ENCODE data around the gene ENO3. TPM values are rescaled to one million over a fixed set of nuclear protein-coding genes. Genes with fewer than 3 reads are reported as not detected.
A peak's percentile ranks its signal among the peaks of the same experiment; 100 is the strongest.

Gene ENO3
- total RNA-seq, 5 donors from 2014 or later (not counting 1 experiment from before 2014, with no cell fraction given) = 31.0 to 38.4 (median 36.3) TPM

- no peaks in the 10 kb centered on the region for H3K27me3 Mint-ChIP-seq
- H3K27me3 ChIP-seq (replicated peaks in 1 of 2; ENCODE audit: control insufficient read depth in 2 of 2, extremely low read depth in 1 of 2, insufficient read depth in 2 of 2, low read length in 1 of 2) = no peaks in the 10 kb centered on the region
- peaks cover 40 to 48% (median 42%) of the 10 kb centered on the region in 3 donors for H3K4me1 Mint-ChIP-seq
- peaks cover 24% of the 10 kb centered on the region for H3K36me3 Mint-ChIP-seq
- H3K36me3 ChIP-seq (ENCODE audit: control insufficient read depth in 2 of 2, extremely low read depth in 1 of 2, insufficient read depth in 1 of 2, low read length in 1 of 2) = peaks cover 3 to 18% of the 10 kb centered on the region in 2 donors
- no peak overlapping the region for H3K4me3 ChIP-seq (ENCODE audit: control insufficient read depth in 1 of 2, extremely low read depth in 1 of 2, low read length in 1 of 2)
- peak overlapping the region; percentile 24 for H3K27ac ChIP-seq (ENCODE audit: low read length)
- peak overlapping the region; percentile 40 to 58 for H3K27ac Mint-ChIP-seq
- ATAC-seq (replicated peaks in 1 of 4) (peak in 2 of 4 experiments; percentile 26 to 32), DNase-seq (peak in 2 of 35 experiments; percentile 7 to 34)
- peak overlapping the region in 1 of 3 donors; percentile 35 for H3K4me3 Mint-ChIP-seq
- H3K4me1 ChIP-seq (ENCODE audit: control insufficient read depth in 1 of 2, extremely low read depth in 1 of 2, insufficient read depth in 2 of 2, low read length in 2 of 2) = peaks cover 0 to 32% of the 10 kb centered on the region in 2 experiments
- ChIA-PET POLR2A (no interaction called here), CTCF (interaction anchor here in 1 of 2 donors (0.6 to 0.7 kb wide), 3 partner anchors 16 to 527 kb away, joined by 3 to 6 read pairs (median 4); no protein-coding TSS in a partner anchor)
- H3K9me3 ChIP-seq = no peaks in the 10 kb centered on the region
- 4% methylated on average over 9 of the region's 14 CpGs for WGBS (ENCODE audit: insufficient coverage)
- no peaks in the 10 kb centered on the region for H3K9me3 Mint-ChIP-seq
These were observed 16.5 kb upstream of the ENO3 start for GRCh38 chr17:4934173-4934979.

GRCh38 chr17:4935650-4936049 is 15.3 kb upstream of the ENO3 start:
- Mint-ChIP-seq H3K27ac (peak overlapping the region; percentile 26 to 34), H3K4me3 (no peak overlapping the region), H3K36me3 (peaks cover 22% of the 10 kb centered on the region), H3K9me3 (no peaks in the 10 kb centered on the region), H3K27me3 (no peaks in the 10 kb centered on the region), H3K4me1 (peaks cover 43 to 51% (median 43%) of the 10 kb centered on the region in 3 donors)
- ATAC-seq (replicated peaks in 1 of 4) = no peak
- DNase-seq = no peak
- Histone ChIP-seq H3K4me1 (ENCODE audit: control insufficient read depth in 1 of 2, extremely low read depth in 1 of 2, insufficient read depth in 2 of 2, low read length in 2 of 2) (peaks cover 0 to 35% of the 10 kb centered on the region in 2 experiments), H3K4me3 (ENCODE audit: control insufficient read depth in 1 of 2, extremely low read depth in 1 of 2, low read length in 1 of 2) (no peak overlapping the region), H3K36me3 (ENCODE audit: control insufficient read depth in 2 of 2, extremely low read depth in 1 of 2, insufficient read depth in 1 of 2, low read length in 1 of 2) (peaks cover 3 to 18% of the 10 kb centered on the region in 2 donors), H3K9me3 (no peaks in the 10 kb centered on the region), H3K27me3 (replicated peaks in 1 of 2; ENCODE audit: control insufficient read depth in 2 of 2, extremely low read depth in 1 of 2, insufficient read depth in 2 of 2, low read length in 1 of 2) (no peaks in the 10 kb centered on the region), H3K27ac (ENCODE audit: low read length) (no peak overlapping the region)
- ChIA-PET CTCF (no interaction called here), POLR2A (no interaction called here)

- Histone ChIP-seq H3K4me3 (ENCODE audit: control insufficient read depth in 1 of 2, extremely low read depth in 1 of 2, low read length in 1 of 2) (no peak overlapping the region), H3K4me1 (ENCODE audit: control insufficient read depth in 1 of 2, extremely low read depth in 1 of 2, insufficient read depth in 2 of 2, low read length in 2 of 2) (peaks cover 2 to 40% of the 10 kb centered on the region in 2 experiments), H3K9me3 (no peaks in the 10 kb centered on the region), H3K27me3 (replicated peaks in 1 of 2; ENCODE audit: control insufficient read depth in 2 of 2, extremely low read depth in 1 of 2, insufficient read depth in 2 of 2, low read length in 1 of 2) (no peaks in the 10 kb centered on the region), H3K27ac (ENCODE audit: low read length) (no peak overlapping the region), H3K36me3 (ENCODE audit: control insufficient read depth in 2 of 2, extremely low read depth in 1 of 2, insufficient read depth in 1 of 2, low read length in 1 of 2) (peaks cover 3 to 18% of the 10 kb centered on the region in 2 donors)
- Mint-ChIP-seq H3K4me3 (no peak overlapping the region), H3K27me3 (no peaks in the 10 kb centered on the region), H3K9me3 (no peaks in the 10 kb centered on the region), H3K36me3 (peaks cover 18% of the 10 kb centered on the region), H3K4me1 (peaks cover 46 to 55% (median 51%) of the 10 kb centered on the region in 3 donors), H3K27ac (peak overlapping the region; percentile 23 to 26)
- DNase-seq = no peak
- 93% methylated on average over 3 of the region's 3 CpGs for WGBS (ENCODE audit: insufficient coverage)
- POLR2A ChIA-PET = no interaction called here
- ATAC-seq (replicated peaks in 1 of 4) = no peak
- CTCF ChIA-PET = no interaction called here
These were observed 14.5 kb upstream of the ENO3 start for GRCh38 chr17:4936436-4936835.

- no peak overlapping the region for H3K27ac ChIP-seq (ENCODE audit: low read length)
- Mint-ChIP-seq H3K36me3 (peaks cover 28% of the 10 kb centered on the region), H3K4me1 (peaks cover 56 to 65% (median 62%) of the 10 kb centered on the region in 3 donors), H3K27ac (peak overlapping the region in 1 of 2 donors; percentile 22), H3K9me3 (no peaks in the 10 kb centered on the region), H3K4me3 (peak overlapping the region in 1 of 3 donors; percentile 100), H3K27me3 (no peaks in the 10 kb centered on the region)
- DNase-seq (no peak), ATAC-seq (replicated peaks in 1 of 4) (no peak)
- peaks cover 10 to 51% of the 10 kb centered on the region in 2 experiments for H3K4me1 ChIP-seq (ENCODE audit: control insufficient read depth in 1 of 2, extremely low read depth in 1 of 2, insufficient read depth in 2 of 2, low read length in 2 of 2)
- CTCF ChIA-PET = no interaction called here
- WGBS (ENCODE audit: insufficient coverage) = 99% methylated on average over 11 of the region's 16 CpGs
- H3K9me3 ChIP-seq = no peaks in the 10 kb centered on the region
- peaks cover 3 to 24% of the 10 kb centered on the region in 2 donors for H3K36me3 ChIP-seq (ENCODE audit: control insufficient read depth in 2 of 2, extremely low read depth in 1 of 2, insufficient read depth in 1 of 2, low read length in 1 of 2)
- POLR2A ChIA-PET = interaction anchor here in 1 of 2 donors (0.6 kb wide), 1 partner anchor 365 kb away, joined by 5 read pairs; no protein-coding TSS in a partner anchor
- H3K27me3 ChIP-seq (replicated peaks in 1 of 2; ENCODE audit: control insufficient read depth in 2 of 2, extremely low read depth in 1 of 2, insufficient read depth in 2 of 2, low read length in 1 of 2) = no peaks in the 10 kb centered on the region
- no peak overlapping the region for H3K4me3 ChIP-seq (ENCODE audit: control insufficient read depth in 1 of 2, extremely low read depth in 1 of 2, low read length in 1 of 2)
These were observed 13.4 kb upstream of the ENO3 start for GRCh38 chr17:4937553-4937952.

GRCh38 chr17:4938069-4938491 is 12.8 kb upstream of the ENO3 start:
- H3K36me3 ChIP-seq (ENCODE audit: control insufficient read depth in 2 of 2, extremely low read depth in 1 of 2, insufficient read depth in 1 of 2, low read length in 1 of 2) = peaks cover 5 to 30% of the 10 kb centered on the region in 2 donors
- no peak for ATAC-seq (replicated peaks in 1 of 4)
- H3K27me3 Mint-ChIP-seq = no peaks in the 10 kb centered on the region
- peak overlapping the region in 1 of 2 donors; percentile 84 for H3K4me3 ChIP-seq (ENCODE audit: control insufficient read depth in 1 of 2, extremely low read depth in 1 of 2, low read length in 1 of 2)
- H3K27ac ChIP-seq (ENCODE audit: low read length) = no peak overlapping the region
- POLR2A ChIA-PET = interaction anchor here in 1 of 2 donors (0.6 kb wide), 1 partner anchor 364 kb away, joined by 5 read pairs; no protein-coding TSS in a partner anchor
- H3K9me3 ChIP-seq = no peaks in the 10 kb centered on the region
- WGBS (ENCODE audit: insufficient coverage) = 100% methylated on average over 4 of the region's 11 CpGs
- no peaks in the 10 kb centered on the region for H3K9me3 Mint-ChIP-seq
- no peaks in the 10 kb centered on the region for H3K27me3 ChIP-seq (replicated peaks in 1 of 2; ENCODE audit: control insufficient read depth in 2 of 2, extremely low read depth in 1 of 2, insufficient read depth in 2 of 2, low read length in 1 of 2)
- CTCF ChIA-PET = interaction anchor here in 1 of 2 donors (0.6 kb wide), 1 partner anchor 687 kb away, joined by 3 read pairs; no protein-coding TSS in a partner anchor
- peaks cover 30% of the 10 kb centered on the region for H3K36me3 Mint-ChIP-seq
- H3K4me1 ChIP-seq (ENCODE audit: control insufficient read depth in 1 of 2, extremely low read depth in 1 of 2, insufficient read depth in 2 of 2, low read length in 2 of 2) = peaks cover 15 to 56% of the 10 kb centered on the region in 2 experiments
- peak overlapping the region; percentile 91 to 100 (median 94) for H3K4me3 Mint-ChIP-seq
- DNase-seq = no peak
- peak overlapping the region; percentile 66 for H3K27ac Mint-ChIP-seq
- peaks cover 61 to 70% (median 62%) of the 10 kb centered on the region in 3 donors for H3K4me1 Mint-ChIP-seq

GRCh38 chr17:4938688-4939545 is 12.0 kb upstream of the ENO3 start:
- 55% methylated on average over 15 of the region's 19 CpGs for WGBS (ENCODE audit: insufficient coverage)
- Histone ChIP-seq H3K4me1 (ENCODE audit: control insufficient read depth in 1 of 2, extremely low read depth in 1 of 2, insufficient read depth in 2 of 2, low read length in 2 of 2) (peaks cover 22 to 59% of the 10 kb centered on the region in 2 experiments), H3K4me3 (ENCODE audit: control insufficient read depth in 1 of 2, extremely low read depth in 1 of 2, low read length in 1 of 2) (peak overlapping the region; percentile 84 to 85), H3K36me3 (ENCODE audit: control insufficient read depth in 2 of 2, extremely low read depth in 1 of 2, insufficient read depth in 1 of 2, low read length in 1 of 2) (peaks cover 11 to 38% of the 10 kb centered on the region in 2 donors), H3K9me3 (no peaks in the 10 kb centered on the region), H3K27me3 (replicated peaks in 1 of 2; ENCODE audit: control insufficient read depth in 2 of 2, extremely low read depth in 1 of 2, insufficient read depth in 2 of 2, low read length in 1 of 2) (no peaks in the 10 kb centered on the region), H3K27ac (ENCODE audit: low read length) (peak overlapping the region; percentile 77)
- ATAC-seq (replicated peaks in 1 of 4) = no peak
- H3K4me3 Mint-ChIP-seq = peak overlapping the region; percentile 91 to 100 (median 94)
- H3K36me3 Mint-ChIP-seq = peaks cover 33% of the 10 kb centered on the region
- no peaks in the 10 kb centered on the region for H3K9me3 Mint-ChIP-seq
- peak overlapping the region; percentile 86 to 96 for H3K27ac Mint-ChIP-seq
- DNase-seq = peak in 1 of 35 experiments; percentile 33
- H3K27me3 Mint-ChIP-seq = no peaks in the 10 kb centered on the region
- ChIA-PET CTCF (interaction anchor here (0.5 to 2.0 kb wide), 6 partner anchors 10 to 688 kb away, joined by 3 to 19 read pairs (median 5); partner anchors contain the start of genes CAMTA2 (in 1 of the 2) and SPAG7 (in 1 of the 2)), POLR2A (interaction anchor here in 1 of 2 donors (0.6 kb wide), 1 partner anchor 216 kb away, joined by 3 read pairs; no protein-coding TSS in a partner anchor)
- peaks cover 61 to 71% (median 62%) of the 10 kb centered on the region in 3 donors for H3K4me1 Mint-ChIP-seq

Data from T-cell (primary cell).